GM19351 (cell line): ENCODE data around the gene CAMK1D.

Experiments
- ATAC-seq: cut with Tn5 transposase; IDR thresholded peaks from one replicate; pipeline ENCODE4 v1.9.1; 2021; ENCODE audit warnings: mild to moderate bottlenecking, moderate library complexity; ENCODE audit not compliant: unreplicated experiment

Gene CAMK1D

GRCh38 chr10:12397941-12398340, 48.6 kb downstream of the CAMK1D start:
- ATAC-seq: no peak

GRCh38 chr10:12400266-12400931, 51.1 kb downstream of the CAMK1D start:
- ATAC-seq: no peak

- no peak for ATAC-seq
These were observed 52.1 kb downstream of the CAMK1D start for GRCh38 chr10:12401466-12401865.

GRCh38 chr10:12403119-12403518, 53.8 kb downstream of the CAMK1D start:
- ATAC-seq: no peak

GRCh38 chr10:12405342-12406320, 56.3 kb downstream of the CAMK1D start:
- ATAC-seq: no peak

- no peak for ATAC-seq
These were observed 57.5 kb downstream of the CAMK1D start for GRCh38 chr10:12406764-12407400.

GRCh38 chr10:12408472-12408871, 59.1 kb downstream of the CAMK1D start:
- no peak for ATAC-seq

- no peak for ATAC-seq
These were observed 59.8 kb downstream of the CAMK1D start for GRCh38 chr10:12409161-12409560.

GRCh38 chr10:12409613-12410012, 60.3 kb downstream of the CAMK1D start:
- ATAC-seq: no peak

- ATAC-seq: no peak
These were observed 63.5 kb downstream of the CAMK1D start for GRCh38 chr10:12412666-12413368.

GRCh38 chr10:12413369-12413711, 64.0 kb downstream of the CAMK1D start:
- no peak for ATAC-seq

- no peak for ATAC-seq
These were observed 65.1 kb downstream of the CAMK1D start for GRCh38 chr10:12414278-12414989.

GRCh38 chr10:12416344-12417050, 67.2 kb downstream of the CAMK1D start:
- no peak for ATAC-seq

GRCh38 chr10:12417331-12417730, 68.0 kb downstream of the CAMK1D start:
- no peak for ATAC-seq

GRCh38 chr10:12418000-12418399, 68.7 kb downstream of the CAMK1D start:
- no peak for ATAC-seq

- no peak for ATAC-seq
These were observed 69.4 kb downstream of the CAMK1D start for GRCh38 chr10:12418725-12419261.

GRCh38 chr10:12419262-12419847, 70.0 kb downstream of the CAMK1D start:
- no peak for ATAC-seq

GRCh38 chr10:12420530-12421120, 71.3 kb downstream of the CAMK1D start:
- no peak for ATAC-seq

- ATAC-seq: no peak
These were observed 72.8 kb downstream of the CAMK1D start for GRCh38 chr10:12422189-12422588.
